ENCODE results near the gene PSME4.
"Not testable (repeated sequence)": the region's sequence is repeated elsewhere in the genome, so short reads cannot be mapped to it uniquely, and the experiment has no call there.

PSME4 gene

DNA sequence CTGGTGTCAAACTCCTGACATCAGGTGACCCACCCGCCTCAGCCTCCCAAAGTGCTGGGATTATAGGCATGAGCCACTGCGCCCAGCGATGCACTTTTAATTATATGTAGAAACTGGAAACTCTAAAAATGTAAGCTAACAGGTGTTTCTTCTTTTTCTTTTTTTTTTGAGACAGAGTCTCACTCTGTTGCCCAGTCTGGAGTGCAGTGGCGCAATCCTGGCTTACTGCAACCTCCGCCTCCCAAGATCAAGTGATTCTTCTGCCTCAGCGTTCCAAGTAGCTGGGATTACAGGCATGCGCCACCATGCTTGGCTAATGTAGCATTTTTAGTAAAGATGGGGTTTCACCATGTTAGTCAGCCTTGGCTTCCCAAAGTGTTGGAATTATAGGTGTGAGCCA is 129.1 kb downstream of the PSME4 start:
- DNase-seq, result not testable (repeated sequence)

- no peak for DNase-seq
Observed at GRCh38 chr2:53840580-53840979, 130.2 kb downstream of the PSME4 start.

DNA sequence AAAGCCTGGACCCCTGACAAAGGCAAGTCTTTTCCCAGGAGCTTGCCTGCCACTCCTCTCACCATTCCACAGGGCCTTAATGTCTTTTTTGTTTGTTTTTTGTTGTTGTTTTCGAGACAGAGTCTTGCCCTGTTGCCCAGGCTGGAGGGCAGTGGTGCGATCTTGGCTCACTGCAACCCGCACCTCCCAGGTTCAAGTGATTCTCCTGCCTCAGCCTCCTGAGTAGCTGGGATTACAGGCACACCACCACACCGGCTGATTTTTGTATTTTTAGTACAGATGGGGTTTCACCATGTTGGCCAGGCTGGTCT is 140.9 kb downstream of the PSME4 start:
- not testable (repeated sequence) for DNase-seq

DNA sequence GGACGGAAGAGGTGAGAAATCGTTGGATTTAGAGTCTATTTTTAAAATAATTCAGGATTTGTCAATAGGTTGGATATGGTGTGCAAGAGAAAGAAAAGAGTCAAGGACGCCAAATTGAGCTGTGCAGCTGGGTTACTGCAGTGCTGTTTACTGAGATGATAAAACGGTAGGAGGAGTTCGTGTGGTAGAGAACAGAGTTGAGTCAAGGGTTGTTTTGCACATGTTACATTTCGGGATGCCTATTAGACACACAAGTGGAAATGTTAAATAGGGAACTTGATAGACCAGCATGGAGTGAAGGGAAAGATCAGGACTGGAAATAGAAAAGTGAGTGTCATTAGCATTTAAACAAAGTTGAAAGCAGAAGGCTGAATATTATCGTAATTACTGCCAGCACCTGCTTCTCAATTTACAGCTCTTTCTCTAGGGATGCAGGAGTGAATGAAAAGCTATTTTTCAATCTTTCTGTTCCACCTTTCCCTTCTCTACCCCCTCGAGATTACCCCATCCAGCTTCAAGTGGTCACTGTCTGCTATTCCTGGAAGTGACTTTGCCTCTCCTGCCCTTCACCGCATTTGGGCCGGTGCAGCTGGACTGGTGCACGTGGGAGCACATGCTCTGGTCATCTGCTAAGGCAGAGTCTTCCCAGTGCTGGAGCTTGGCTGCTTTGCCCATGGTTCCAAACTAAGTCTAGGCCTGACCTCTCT is 141.4 kb downstream of the PSME4 start:
- DNase-seq, result no peak

- no peak for DNase-seq
Observed at GRCh38 chr2:53828331-53828730, 142.5 kb downstream of the PSME4 start.

GRCh38 chr2:53827398-53828175 is 143.2 kb downstream of the PSME4 start:
- DNase-seq, result no peak

GRCh38 chr2:53826587-53827397 is 144.0 kb downstream of the PSME4 start:
- DNase-seq, result no peak

DNA sequence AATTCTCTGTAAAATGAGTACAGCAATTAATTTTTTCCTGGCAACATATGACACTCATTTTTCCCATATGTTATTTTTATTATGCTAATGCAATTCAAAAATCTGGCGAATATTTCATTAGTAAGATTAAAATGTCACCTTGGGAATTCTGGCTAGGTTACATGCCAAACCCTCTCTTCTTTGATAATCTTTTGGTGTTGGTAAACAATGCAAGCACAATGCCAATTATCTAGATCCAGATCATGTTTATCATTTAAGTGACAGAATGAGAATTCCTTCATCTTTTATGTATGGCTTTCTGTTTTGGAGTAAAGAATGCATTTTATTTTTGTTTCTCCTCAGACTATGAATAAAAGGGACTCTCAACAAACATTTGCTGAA is 144.8 kb downstream of the PSME4 start:
- DNase-seq, result no peak

- not testable (repeated sequence) for DNase-seq
Observed at GRCh38 chr2:53823639-53824038, 147.2 kb downstream of the PSME4 start.

GRCh38 chr2:53821810-53822209 is 149.0 kb downstream of the PSME4 start:
- DNase-seq, result no peak

DNA sequence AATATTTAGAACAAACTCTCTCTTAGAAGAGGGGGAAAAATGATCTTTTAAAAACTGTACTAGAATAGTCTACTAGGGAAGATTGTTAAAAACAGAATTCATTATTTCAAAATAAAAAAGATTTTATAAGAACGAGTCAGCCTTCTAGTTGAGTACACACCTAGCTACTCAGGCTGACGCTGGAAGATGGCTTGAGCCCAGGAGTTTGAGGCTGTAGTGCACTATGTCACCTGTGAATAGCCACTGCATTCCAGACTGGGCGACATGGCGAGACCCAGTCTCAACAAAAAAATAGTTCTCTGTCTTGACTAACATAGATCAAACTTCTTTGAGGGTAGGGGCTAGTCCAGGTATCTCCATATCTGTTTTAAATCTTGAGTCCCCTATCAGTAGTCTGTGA is 150.1 kb downstream of the PSME4 start:
- no peak for DNase-seq

DNA sequence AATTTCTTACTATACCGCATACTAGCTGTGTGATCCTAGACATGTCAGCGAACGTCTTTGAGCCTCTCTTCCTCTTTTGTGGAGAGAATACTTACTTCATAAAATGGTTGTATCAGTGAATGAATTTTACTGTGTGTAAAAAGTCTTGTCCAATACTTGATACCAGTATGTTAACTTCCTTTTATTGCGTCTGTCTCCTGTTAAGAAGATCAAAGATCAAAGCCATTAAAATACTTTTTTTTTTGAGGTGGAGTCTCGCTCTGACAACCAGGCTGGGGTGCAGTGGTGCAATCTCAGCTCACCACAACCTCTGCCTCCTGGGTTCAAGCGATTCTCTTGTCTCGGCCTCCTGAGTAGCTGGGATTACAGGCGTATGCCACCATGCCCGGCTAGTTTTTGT is 150.7 kb downstream of the PSME4 start:
- no peak for DNase-seq

- no peak for DNase-seq
Observed at GRCh38 chr2:53819634-53820033, 151.2 kb downstream of the PSME4 start.

DNA sequence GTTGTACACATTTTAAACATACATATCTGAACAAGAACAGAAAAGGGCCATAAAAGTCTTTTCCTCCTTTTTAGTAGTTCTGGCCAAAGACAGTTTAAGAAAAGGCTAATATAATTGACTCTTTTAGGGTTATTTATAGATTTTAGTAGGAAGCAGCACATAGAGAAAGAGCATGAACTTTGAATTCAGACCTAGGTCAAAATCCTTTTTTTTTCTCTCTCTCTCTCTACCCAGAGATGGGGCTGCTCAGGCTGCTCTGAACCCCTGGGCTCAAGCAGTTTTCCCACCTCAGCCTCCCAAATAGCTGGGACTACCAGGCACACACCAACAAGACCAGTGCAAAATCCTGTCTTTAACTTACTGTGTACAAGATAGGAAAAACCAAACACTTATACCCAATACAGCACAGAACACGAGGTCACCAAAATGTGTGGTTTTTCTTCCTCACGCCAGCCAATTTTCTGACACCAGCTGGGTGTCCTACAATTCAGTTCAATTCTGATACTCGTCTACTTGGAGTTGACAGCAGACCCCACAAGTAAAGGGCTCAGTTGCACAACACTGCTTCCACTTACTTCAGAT is 151.8 kb downstream of the PSME4 start:
- DNase-seq, result no peak

Data from kidney glomerular epithelial cell (primary cell).